T-cell (primary cell): ENCODE measurements around the gene PLXNB3. TPM values are rescaled to one million over a fixed set of nuclear protein-coding genes. Genes with fewer than 3 reads are reported as not detected.

Source experiments
- ATAC-seq, 4 experiments: fragments of 200-7000 bp in 3 of 4; fragments of 150-1000 bp in 1 of 4; cut with Tn5 transposase; replicated peaks in 1 of 4; 1 replicate in 3 of 4; 2 replicates in 1 of 4; pipeline ENCODE4 v1.10.0; 2021; ENCODE audit warnings: moderate library complexity in 3 of 4, mild to moderate bottlenecking in 2 of 4, moderate number of reproducible peaks in 1 of 4
- CTCF ChIA-PET, 2 donors: fragments of 300-600 bp; sonication (Branson Sonifier 250); formaldehyde crosslinking; loops; one replicate each; lab custom pipeline; 2022; ENCODE audit warnings: antibody characterized with exemption in 2 of 2; lab: Charles Lee
- POLR2A ChIA-PET, 2 donors: fragments of 300-600 bp; sonication (Branson Sonifier 250); formaldehyde crosslinking; loops; one replicate each; lab custom pipeline; 2022; ENCODE audit warnings: antibody characterized with exemption in 2 of 2; lab: Charles Lee
- DNase-seq, 35 experiments: peaks; one replicate each; pipeline versions ENCODE4 v3.0.0 to v3.0.0-alpha.2; 2013 to 2023
- H3K27ac ChIP-seq: one replicate; pipeline ENCODE4 v1.5.1; 2013; ENCODE audit warnings: low read length
- H3K27me3 ChIP-seq, 2 experiments: replicated peaks in 1 of 2; 1 replicate in 1 of 2; 2 replicates in 1 of 2; pipeline versions ENCODE4 v1.6.1 to v1.7.0; 2013; ENCODE audit warnings: low read length in 1 of 2, mixed read lengths in 1 of 2; ENCODE audit not compliant: control insufficient read depth in 2 of 2, insufficient read depth in 2 of 2; ENCODE audit errors: extremely low read depth in 1 of 2
- H3K36me3 ChIP-seq, 2 donors: 1 replicate in 1 of 2; 2 replicates in 1 of 2; pipeline versions ENCODE4 v1.6.1 to v1.7.0; 2013; ENCODE audit warnings: low read length in 1 of 2; ENCODE audit not compliant: control insufficient read depth in 2 of 2, insufficient read depth in 1 of 2; ENCODE audit errors: extremely low read depth in 1 of 2
- H3K4me1 ChIP-seq, 2 experiments: 1 replicate in 1 of 2; 2 replicates in 1 of 2; pipeline versions ENCODE4 v1.6.1 to v1.7.0; 2013; ENCODE audit warnings: low read length in 2 of 2, mixed read lengths in 1 of 2; ENCODE audit not compliant: insufficient read depth in 2 of 2, control insufficient read depth in 1 of 2; ENCODE audit errors: extremely low read depth in 1 of 2
- H3K4me3 ChIP-seq, 2 donors: 1 replicate in 1 of 2; 2 replicates in 1 of 2; pipeline versions ENCODE4 v1.5.1 to v1.7.0; 2013; ENCODE audit warnings: mild to moderate bottlenecking in 2 of 2, low read length in 1 of 2, moderate library complexity in 1 of 2; ENCODE audit not compliant: control insufficient read depth in 1 of 2; ENCODE audit errors: extremely low read depth in 1 of 2
- H3K9me3 ChIP-seq: 2 replicates; pipeline ENCODE4 v1.7.0; 2013
- H3K27ac Mint-ChIP-seq, 2 donors: one replicate each; pipeline ENCODE4 v1.8.0; 2020 to 2021; ENCODE audit warnings: mild to moderate bottlenecking in 2 of 2, mixed read lengths in 2 of 2
- H3K27me3 Mint-ChIP-seq, 2 donors: one replicate each; pipeline ENCODE4 v1.8.0; 2021 to 2022; ENCODE audit warnings: mixed read lengths in 2 of 2
- H3K36me3 Mint-ChIP-seq: one replicate; pipeline ENCODE4 v1.8.0; 2021; ENCODE audit warnings: mixed read lengths
- H3K4me1 Mint-ChIP-seq, 3 donors: one replicate each; pipeline ENCODE4 v1.8.0; 2020 to 2022; ENCODE audit warnings: mixed read lengths in 3 of 3, mild to moderate bottlenecking in 1 of 3
- H3K4me3 Mint-ChIP-seq, 3 donors: one replicate each; pipeline ENCODE4 v1.8.0; 2020 to 2022; ENCODE audit warnings: mild to moderate bottlenecking in 3 of 3, mixed read lengths in 3 of 3, moderate library complexity in 3 of 3
- H3K9me3 Mint-ChIP-seq, 3 donors: one replicate each; pipeline ENCODE4 v1.8.0; 2020 to 2022; ENCODE audit warnings: mixed read lengths in 3 of 3
- WGBS: methylation state at CpG from one replicate; pipeline ENCODE4 v1.1.5; 2013; ENCODE audit warnings: missing lambda C conversion rate; ENCODE audit not compliant: insufficient coverage; 5-methylcytosine and 5-hydroxymethylcytosine counted together
- total RNA-seq, 35 experiments: library from RNA in 6 of 35; stranded (reverse) in 6 of 35; fragments of 120-200 nt in 1 of 35; gene quantifications; one replicate each; pipeline versions ENCODE4 v1.2.1 to v1.2.4 and lab custom pipeline; 2013 to 2026

PLXNB3 gene
- total RNA-seq, 5 donors from 2014 or later (not counting 1 experiment from before 2014, with no cell fraction given), result 0.28 to 0.47 (median 0.43) TPM; not detected in 1

GRCh38 chrX:153723351-153724251 lies 40.4 kb upstream of the PLXNB3 start:
- DNase-seq (peak in 28 of 35 experiments; percentile 16 to 71 (median 38)), ATAC-seq (peak; percentile 37 to 61 (median 42))
- Histone ChIP-seq H3K4me1 (peaks cover 8 to 57% of the 10 kb centered on the region in 2 experiments), H3K36me3 (peaks cover 0 to 30% of the 10 kb centered on the region in 2 donors), H3K4me3 (peak overlapping the region; percentile 65 to 72), H3K27me3 (no peaks in the 10 kb centered on the region), H3K9me3 (no peaks in the 10 kb centered on the region), H3K27ac (peak overlapping the region; percentile 34)
- Mint-ChIP-seq H3K4me1 (peaks cover 23 to 53% (median 41%) of the 10 kb centered on the region in 3 donors), H3K4me3 (peak overlapping the region; percentile 80 to 85 (median 82)), H3K9me3 (no peaks in the 10 kb centered on the region), H3K36me3 (peaks cover 11% of the 10 kb centered on the region), H3K27ac (peak overlapping the region; percentile 80 to 81), H3K27me3 (peaks cover 0 to 5% of the 10 kb centered on the region in 2 donors)
- ChIA-PET POLR2A (interaction anchor here in 1 of 2 donors (0.6 kb wide), 1 partner anchor 207 kb away, joined by 5 read pairs; no protein-coding TSS in a partner anchor), CTCF (interaction anchor here (0.6 to 1.2 kb wide), 3 partner anchors 17 to 313 kb away, joined by 3 to 4 read pairs (median 3); partner anchors contain the start of genes IDH3G (in 1 of the 2) and SSR4 (in 1 of the 2))
- WGBS, result under 1% methylated on average over 60 of the region's 78 CpGs

GRCh38 chrX:153724252-153725038 lies 39.6 kb upstream of the PLXNB3 start, which contains the start of the genes ABCD1 and BCAP31:
TSS of gene ABCD1 (plus strand) at chrX:153724856. CDS start at chrX:153725267, 411 bp downstream.
TSS of gene BCAP31 (minus strand) at chrX:153724387. CDS start at chrX:153723244, 1,143 bp downstream.
- peak within 1 kb of the TSS; percentile 80 to 81 for H3K27ac Mint-ChIP-seq
- Histone ChIP-seq H3K27ac (peak within 1 kb of the TSS; percentile 74), H3K9me3 (no peaks in the 10 kb centered on the region), H3K27me3 (no peaks in the 10 kb centered on the region), H3K36me3 (peaks cover under 1 to 24% of the 10 kb centered on the region in 2 donors), H3K4me3 (peak within 1 kb of the TSS; percentile 65 to 72), H3K4me1 (peaks cover 7 to 58% of the 10 kb centered on the region in 2 experiments)
- peak within 1 kb of the TSS; percentile 80 to 85 (median 82) for H3K4me3 Mint-ChIP-seq
- ChIA-PET POLR2A (interaction anchor here in 1 of 2 donors (0.6 kb wide), 1 partner anchor 206 kb away, joined by 5 read pairs; no protein-coding TSS in a partner anchor), CTCF (interaction anchor here in 1 of 2 donors (0.6 kb wide), 1 partner anchor 312 kb away, joined by 4 read pairs; no protein-coding TSS in a partner anchor)
- WGBS, result under 1% methylated on average over 26 of the region's 88 CpGs
- peaks cover 7% of the 10 kb centered on the region for H3K36me3 Mint-ChIP-seq
- peak; percentile 75 to 92 (median 84) for DNase-seq
- no peaks in the 10 kb centered on the region for H3K9me3 Mint-ChIP-seq
- peaks cover 0 to 5% of the 10 kb centered on the region in 2 donors for H3K27me3 Mint-ChIP-seq
- ATAC-seq, result peak; percentile 75 to 81 (median 80)
- peaks cover 18 to 47% (median 33%) of the 10 kb centered on the region in 3 donors for H3K4me1 Mint-ChIP-seq

- Mint-ChIP-seq H3K27me3 (peaks cover 0 to 5% of the 10 kb centered on the region in 2 donors), H3K36me3 (peaks cover 3% of the 10 kb centered on the region), H3K4me3 (peak overlapping the region; percentile 70 to 80 (median 74)), H3K27ac (no peak overlapping the region), H3K9me3 (no peaks in the 10 kb centered on the region), H3K4me1 (peaks cover 18 to 42% (median 28%) of the 10 kb centered on the region in 3 donors)
- Histone ChIP-seq H3K4me3 (peak overlapping the region; percentile 44 to 47), H3K36me3 (peaks cover 4 to 18% of the 10 kb centered on the region in 2 donors), H3K27me3 (no peaks in the 10 kb centered on the region), H3K4me1 (peaks cover 5 to 51% of the 10 kb centered on the region in 2 experiments), H3K9me3 (no peaks in the 10 kb centered on the region), H3K27ac (peak overlapping the region; percentile 74)
- 50% methylated on average over 14 of the region's 55 CpGs for WGBS
- ChIA-PET CTCF (no interaction called here), POLR2A (no interaction called here)
- peak in 1 of 4 experiments; percentile 1 for ATAC-seq
- DNase-seq, result peak in 8 of 35 experiments; percentile 4 to 38 (median 20)
These were observed 38.8 kb upstream of the PLXNB3 start for GRCh38 chrX:153725039-153725831.

GRCh38 chrX:153725832-153726285 lies 38.2 kb upstream of the PLXNB3 start:
- Mint-ChIP-seq H3K27ac (no peak overlapping the region), H3K4me1 (peaks cover 18 to 39% (median 24%) of the 10 kb centered on the region in 3 donors), H3K27me3 (peaks cover 0 to 5% of the 10 kb centered on the region in 2 donors), H3K4me3 (peak overlapping the region; percentile 34 to 70 (median 54)), H3K36me3 (peaks cover 6% of the 10 kb centered on the region), H3K9me3 (no peaks in the 10 kb centered on the region)
- CTCF ChIA-PET, result no interaction called here
- no peak for ATAC-seq
- peak overlapping the region; percentile 33 to 35 for H3K4me3 ChIP-seq
- DNase-seq, result peak in 1 of 35 experiments; percentile 8
- H3K4me1 ChIP-seq, result peaks cover 5 to 51% of the 10 kb centered on the region in 2 experiments
- POLR2A ChIA-PET, result no interaction called here
- peaks cover 4 to 13% of the 10 kb centered on the region in 2 donors for H3K36me3 ChIP-seq
- no peaks in the 10 kb centered on the region for H3K27me3 ChIP-seq
- no peaks in the 10 kb centered on the region for H3K9me3 ChIP-seq
- peak overlapping the region; percentile 81 for H3K27ac ChIP-seq
- 66% methylated on average over 8 of the region's 35 CpGs for WGBS

DNA sequence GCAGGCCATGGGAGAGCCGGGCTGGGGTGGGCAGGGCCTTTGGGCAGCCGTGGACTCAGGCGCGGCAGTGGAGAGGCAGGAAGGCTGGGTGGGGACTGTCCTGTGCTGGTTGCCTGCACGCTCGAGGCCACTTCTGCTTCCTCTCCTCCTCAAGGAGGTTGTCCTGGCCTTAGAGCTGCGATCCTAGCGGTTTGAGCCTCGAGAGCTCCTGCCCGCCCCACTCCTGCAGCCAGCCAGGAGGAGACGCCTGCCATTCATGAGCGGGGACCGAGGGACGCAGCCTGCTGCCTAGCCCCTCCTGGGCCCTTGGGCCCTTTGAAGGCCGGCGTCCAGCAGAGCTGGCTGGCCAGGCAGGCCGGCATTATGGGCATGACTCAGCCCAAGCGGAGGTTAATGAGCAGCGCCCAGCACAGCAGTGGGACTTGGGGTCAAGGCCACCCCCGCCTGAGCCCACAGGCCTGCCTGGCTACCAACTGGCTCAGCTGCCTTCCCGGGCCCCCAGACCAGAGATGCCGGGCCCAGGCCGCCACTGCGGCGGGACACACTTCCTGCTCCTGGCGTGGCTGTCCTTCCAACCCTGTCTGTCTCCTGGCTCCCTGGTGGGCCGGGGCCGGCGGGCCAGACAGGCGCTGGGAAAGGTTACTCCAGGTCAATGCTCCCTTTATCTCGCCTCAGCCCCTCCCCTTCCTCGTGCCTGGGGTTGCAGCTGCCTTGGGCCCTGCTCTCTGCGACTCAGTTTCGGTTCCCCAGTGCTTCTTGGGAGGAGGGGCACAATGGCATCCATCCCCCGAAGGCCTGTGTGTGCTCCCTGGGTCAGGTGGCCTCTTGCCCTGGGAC lies 37.5 kb upstream of the PLXNB3 start:
- H3K4me1 ChIP-seq, result peaks cover 5 to 51% of the 10 kb centered on the region in 2 experiments
- H3K9me3 ChIP-seq, result no peaks in the 10 kb centered on the region
- 44% methylated on average over 12 of the region's 35 CpGs for WGBS
- H3K27me3 Mint-ChIP-seq, result peaks cover 0 to 5% of the 10 kb centered on the region in 2 donors
- H3K27ac ChIP-seq, result peak overlapping the region; percentile 81
- H3K4me3 ChIP-seq, result peak overlapping the region; percentile 33 to 35
- ChIA-PET POLR2A (no interaction called here), CTCF (no interaction called here)
- H3K36me3 ChIP-seq, result peaks cover 4 to 12% of the 10 kb centered on the region in 2 donors
- H3K27me3 ChIP-seq, result no peaks in the 10 kb centered on the region
- peaks cover under 1 to 2% (median under 1%) of the 10 kb centered on the region in 3 donors for H3K9me3 Mint-ChIP-seq
- DNase-seq (peak in 30 of 35 experiments; percentile 7 to 65 (median 33)), ATAC-seq (no peak)
- peak overlapping the region; percentile 19 to 79 for H3K27ac Mint-ChIP-seq
- H3K4me1 Mint-ChIP-seq, result peaks cover 21 to 46% (median 29%) of the 10 kb centered on the region in 3 donors
- H3K4me3 Mint-ChIP-seq, result peak overlapping the region; percentile 53 to 70 (median 56)
- H3K36me3 Mint-ChIP-seq, result peaks cover 10% of the 10 kb centered on the region
